ENCODE measurements around the gene KCNH6.
A peak's percentile ranks its signal among the peaks of the same experiment; 100 is the strongest.

Gene KCNH6

DNA sequence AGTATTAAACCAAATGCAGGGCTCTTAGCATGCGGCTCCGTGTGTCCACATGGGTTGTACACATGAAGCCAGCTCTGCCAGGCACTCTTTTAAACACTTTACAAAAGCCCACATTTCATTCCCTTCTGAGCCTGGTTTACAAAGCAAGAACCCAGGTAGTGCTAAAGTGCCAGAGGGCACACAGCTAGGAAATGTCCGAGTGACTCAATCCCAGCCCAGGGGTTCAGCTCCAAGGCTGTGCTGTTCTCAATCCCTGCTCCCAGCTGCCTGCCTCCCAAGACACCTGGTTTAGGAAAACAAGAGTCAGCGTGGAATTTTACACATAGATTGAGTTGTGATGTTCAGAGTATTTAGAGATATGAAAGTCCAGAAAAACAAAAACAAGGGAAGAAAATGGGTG, 13.8 kb downstream of the KCNH6 start:
- no peak for FAIRE-seq

DNA sequence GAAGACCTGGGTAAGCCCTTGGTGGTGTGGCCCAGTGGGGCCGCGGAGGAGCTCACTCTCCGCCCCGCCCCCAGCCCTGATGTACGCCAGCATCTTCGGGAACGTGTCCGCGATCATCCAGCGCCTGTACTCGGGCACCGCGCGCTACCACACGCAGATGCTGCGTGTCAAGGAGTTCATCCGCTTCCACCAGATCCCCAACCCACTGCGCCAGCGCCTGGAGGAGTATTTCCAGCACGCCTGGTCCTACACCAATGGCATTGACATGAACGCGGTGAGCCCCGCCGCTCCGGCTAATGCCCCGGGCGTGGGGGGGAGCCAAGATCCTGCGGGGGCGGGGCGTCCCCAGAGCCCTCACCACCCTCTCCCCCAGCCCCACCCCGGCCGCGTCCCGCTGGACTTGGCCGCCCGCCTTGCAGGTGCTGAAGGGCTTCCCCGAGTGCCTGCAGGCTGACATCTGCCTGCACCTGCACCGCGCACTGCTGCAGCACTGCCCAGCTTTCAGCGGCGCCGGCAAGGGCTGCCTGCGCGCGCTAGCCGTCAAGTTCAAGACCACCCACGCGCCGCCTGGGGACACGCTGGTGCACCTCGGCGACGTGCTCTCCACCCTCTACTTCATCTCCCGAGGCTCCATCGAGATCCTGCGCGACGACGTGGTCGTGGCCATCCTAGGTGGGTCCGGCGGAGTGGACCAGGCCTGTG, 15.0 kb downstream of the KCNH6 start:
- FAIRE-seq: no peak

DNA sequence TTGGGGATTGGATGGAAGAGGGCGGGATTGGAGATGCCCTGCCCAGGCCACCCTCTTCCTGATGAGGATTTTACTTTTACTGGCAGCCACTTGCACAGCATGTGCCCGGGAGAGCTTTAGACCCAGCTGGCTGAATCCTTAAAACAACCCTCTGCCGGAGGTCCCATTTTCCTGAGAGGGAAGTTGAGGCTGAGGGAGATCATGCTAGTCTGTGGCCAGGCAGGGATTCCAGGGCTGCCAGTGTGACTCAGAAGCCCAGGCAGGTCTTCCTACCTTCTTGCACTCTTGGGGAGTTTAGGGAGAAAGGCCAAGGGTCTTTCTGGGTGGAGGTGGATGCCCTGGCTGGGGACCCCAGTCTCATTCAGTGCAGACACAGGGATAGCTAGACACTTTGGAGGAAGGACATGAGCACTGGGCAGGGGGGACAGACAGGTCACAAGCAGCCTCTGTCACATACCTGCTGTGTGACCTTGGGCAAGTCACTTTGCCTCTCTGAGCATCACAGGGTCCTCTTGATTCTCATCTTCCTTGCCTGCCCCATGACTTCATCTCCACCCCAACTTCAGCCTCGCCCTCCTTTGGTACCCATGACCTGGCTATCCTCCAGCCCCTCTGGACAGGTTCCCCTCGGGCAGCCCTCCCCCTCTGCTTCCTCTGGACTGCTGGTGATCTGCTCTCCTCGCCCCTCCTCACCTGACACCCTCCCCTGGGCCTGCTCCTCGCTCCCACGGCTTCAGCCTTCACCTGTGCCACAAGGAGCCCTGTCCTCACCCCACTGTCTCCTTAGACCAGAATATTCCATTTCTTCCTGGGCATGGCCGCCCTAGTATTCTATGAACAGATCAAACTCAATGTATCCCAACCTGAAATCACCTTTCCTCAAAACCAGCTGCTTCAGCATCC, 15.8 kb downstream of the KCNH6 start:
- FAIRE-seq: no peak

DNA sequence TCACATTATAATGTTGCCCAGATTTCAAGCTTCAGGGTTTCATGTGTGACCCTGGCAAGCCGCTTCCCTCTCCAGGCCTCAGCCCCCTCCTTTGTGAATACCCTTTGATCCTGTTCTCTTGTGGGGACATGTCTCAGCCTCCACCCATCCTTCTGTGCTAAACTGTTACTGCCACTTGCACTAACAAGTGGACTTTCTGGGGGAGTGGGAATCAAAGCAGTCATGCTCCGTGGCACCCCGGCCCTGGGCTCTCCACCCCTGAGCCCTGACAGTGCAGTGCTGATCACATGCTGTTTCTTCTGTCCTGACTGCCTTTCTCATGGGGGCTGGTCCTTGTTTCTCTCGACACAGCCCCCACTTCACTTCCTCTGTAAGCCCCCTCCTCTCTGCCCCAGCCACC, 17.4 kb downstream of the KCNH6 start:
- FAIRE-seq: no peak

- no peak for FAIRE-seq
Observed at GRCh38 chr17:63542218-63542545, 19.0 kb downstream of the KCNH6 start.

GRCh38 chr17:63542942-63543821, 20.0 kb downstream of the KCNH6 start:
- FAIRE-seq: no peak

- no peak for FAIRE-seq
Observed at GRCh38 chr17:63543822-63544420, 20.8 kb downstream of the KCNH6 start.

GRCh38 chr17:63544467-63545301, 21.5 kb downstream of the KCNH6 start:
- no peak for FAIRE-seq

GRCh38 chr17:63546308-63547082, 23.3 kb downstream of the KCNH6 start:
- no peak for FAIRE-seq

GRCh38 chr17:63547083-63547523, 23.9 kb downstream of the KCNH6 start:
- no peak for FAIRE-seq

DNA sequence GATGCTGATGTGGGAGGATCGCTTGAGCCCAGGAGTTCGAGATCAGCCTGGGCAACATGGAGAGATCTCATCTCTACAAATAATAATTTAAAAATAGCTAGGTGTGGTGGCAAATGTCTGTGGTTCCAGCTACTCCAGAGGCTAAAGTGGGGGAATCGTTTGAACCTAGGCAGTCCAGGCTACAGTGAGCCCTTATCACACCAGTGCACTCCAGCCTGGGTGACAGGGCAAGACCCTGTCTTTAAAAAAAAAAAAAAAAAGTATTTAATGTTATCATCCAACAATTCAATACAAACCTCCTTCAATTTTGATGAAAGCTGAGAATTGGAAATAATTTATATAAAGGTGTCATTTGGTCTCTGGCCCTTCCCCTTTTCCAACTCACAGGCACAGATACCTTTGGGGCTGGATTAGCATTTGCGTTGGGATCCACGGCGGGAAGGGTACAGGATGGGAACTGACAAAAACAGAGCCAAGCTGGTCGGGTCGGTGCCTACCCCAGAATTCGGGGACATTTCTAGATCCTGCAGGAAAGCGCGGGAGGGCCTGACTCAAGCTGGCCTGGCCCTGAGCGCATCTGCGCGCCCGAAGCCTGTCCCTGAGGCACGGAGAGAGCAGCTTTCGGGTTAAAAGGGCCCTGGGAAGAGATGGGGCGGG, 26.3 kb downstream of the KCNH6 start:
- no peak for FAIRE-seq

- FAIRE-seq: peak; percentile 98
Observed at GRCh38 chr17:63549946-63550816, 27.0 kb downstream of the KCNH6 start, which contains the start of gene DCAF7. TSS of gene DCAF7 (plus strand) at chr17:63550477. CDS start at chr17:63550678, 201 bp downstream.

DNA sequence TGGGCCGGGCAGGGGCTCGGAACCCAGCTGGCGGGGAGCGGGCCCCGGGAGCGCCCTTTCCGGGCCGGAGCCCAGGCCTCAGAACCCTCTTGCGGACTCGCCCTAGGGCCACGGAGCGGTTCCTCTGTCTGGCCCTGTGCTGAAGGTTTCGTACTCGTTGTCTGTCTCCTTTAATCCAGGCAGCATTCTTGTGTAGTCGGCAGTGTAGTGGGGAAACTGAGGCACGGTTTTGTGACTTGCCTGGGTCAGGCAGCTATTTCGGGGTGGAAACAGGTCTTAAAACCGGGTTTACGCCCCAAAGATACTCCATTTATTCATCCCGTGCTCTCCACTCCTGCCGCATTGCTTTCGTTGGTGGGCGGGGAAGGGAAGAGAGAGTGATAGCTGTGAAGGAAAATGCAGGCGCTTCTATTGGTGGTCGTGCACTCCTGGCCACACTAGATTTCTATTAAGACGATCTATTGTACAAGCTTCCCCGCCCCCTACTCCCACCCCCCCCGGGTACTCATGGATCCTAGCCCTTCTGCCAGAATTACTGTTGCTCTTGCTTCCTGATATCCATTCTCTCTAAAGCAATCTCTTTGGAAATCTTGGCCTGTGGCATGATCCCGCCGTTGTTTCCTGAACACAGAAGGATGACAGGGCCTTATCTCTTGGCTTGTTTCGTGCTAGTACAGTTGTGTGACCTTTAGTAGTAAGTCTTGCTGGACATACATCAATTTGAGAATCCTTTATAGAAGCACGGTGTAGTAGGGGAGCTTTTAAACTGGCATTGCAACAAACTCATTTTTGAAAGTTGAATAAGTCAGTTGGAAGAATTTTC, 27.9 kb downstream of the KCNH6 start:
- no peak for FAIRE-seq

- FAIRE-seq: no peak
Observed at GRCh38 chr17:63552211-63552610, 29.1 kb downstream of the KCNH6 start.

DNA sequence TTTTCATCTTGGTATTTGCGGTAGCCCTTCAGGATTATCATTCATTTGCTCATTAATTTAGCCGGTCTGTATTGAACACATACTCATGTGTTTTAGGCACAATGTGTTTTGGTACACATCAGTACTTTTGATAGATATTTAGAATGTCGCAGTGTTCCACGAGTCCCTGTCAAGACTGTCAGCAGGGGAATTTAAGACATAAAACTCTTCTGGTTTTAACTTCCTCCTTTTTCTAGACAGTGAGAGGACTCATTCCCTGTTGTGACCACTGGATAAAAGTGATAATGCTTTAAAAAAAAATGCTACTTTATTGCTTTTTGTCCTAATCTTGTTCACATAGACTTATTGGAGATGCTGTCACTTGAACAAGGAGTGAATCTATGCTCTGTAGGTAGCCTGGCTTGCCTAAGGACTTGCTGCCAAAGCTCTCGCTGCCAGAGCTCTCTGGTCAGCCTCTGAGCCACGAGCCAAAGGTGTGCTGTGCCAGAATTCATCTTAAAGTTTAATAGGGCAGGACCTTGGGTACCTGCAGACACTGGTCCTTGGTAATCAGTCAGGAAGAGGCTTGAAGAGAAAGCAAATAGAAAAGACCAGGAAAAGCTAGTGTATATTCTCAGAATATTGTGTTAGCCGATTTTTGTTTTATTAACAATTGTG, 32.5 kb downstream of the KCNH6 start:
- no peak for FAIRE-seq

GRCh38 chr17:63557416-63557815, 34.3 kb downstream of the KCNH6 start:
- FAIRE-seq: no peak

DNA sequence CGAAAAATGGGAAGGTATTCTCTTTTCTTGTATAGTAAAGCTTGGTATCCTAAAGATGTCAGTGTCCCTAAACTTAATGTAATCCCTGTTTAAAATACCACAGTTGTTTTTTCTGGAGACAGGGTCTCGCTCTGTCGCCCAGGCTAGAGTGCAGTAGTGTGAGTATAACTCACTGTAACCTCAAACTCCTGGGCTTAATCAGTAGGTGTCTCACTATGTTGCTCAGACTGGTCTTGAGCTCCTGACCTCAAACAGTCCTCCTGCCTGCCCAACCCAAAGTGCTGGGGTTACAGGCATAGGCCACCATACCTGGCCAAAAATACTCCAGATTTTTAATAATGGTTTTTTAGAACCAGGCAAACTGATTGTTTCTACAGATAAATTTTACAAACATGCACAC, 35.3 kb downstream of the KCNH6 start:
- FAIRE-seq: no peak

GRCh38 chr17:63561819-63562218, 38.7 kb downstream of the KCNH6 start:
- no peak for FAIRE-seq

All from A204.1 (cell line).